ENCODE measurements around the gene LAMA2.
"Not testable (repeated sequence)": the region's sequence is repeated elsewhere in the genome, so short reads cannot be mapped to it uniquely, and the experiment has no call there.

LAMA2 gene

DNA sequence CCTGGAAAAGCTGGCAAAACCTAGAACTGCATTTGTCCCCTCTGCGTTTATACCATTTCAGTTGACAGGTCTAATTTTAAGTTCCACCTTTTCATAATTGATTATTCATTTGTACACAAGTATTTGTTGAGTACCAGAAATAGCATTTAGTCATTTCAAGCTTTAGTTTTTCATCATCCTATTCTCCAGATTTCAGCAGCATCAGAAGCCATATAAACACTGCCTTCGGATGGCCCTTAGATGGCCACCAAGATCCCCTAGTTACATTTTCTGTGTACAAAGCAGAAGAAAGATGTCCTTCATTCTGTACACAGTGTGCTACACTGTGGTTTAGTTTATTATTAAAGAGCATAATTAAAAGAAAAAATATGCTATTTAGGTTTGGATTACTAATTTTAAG lies 131.4 kb downstream of the LAMA2 start:
- DNase-seq = no peak

DNA sequence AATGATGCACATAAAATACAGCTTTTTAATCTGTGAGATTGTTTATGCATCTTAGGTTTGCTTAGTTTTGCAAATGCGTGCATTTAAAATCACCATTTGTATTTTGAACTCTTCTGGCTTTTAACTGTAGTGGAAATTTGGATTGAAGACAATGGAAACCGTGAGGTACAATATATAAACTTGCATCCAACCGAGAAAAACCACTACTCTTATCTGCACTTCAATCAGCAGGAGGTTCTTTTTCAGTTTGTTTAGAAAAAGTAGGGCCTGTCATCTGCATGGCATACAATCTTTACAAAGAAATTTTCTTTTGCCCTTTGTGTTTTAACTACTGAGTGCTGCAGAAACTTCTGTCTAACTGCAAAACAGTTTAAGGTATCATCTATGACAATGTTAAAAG lies 132.8 kb downstream of the LAMA2 start:
- DNase-seq = no peak

DNA sequence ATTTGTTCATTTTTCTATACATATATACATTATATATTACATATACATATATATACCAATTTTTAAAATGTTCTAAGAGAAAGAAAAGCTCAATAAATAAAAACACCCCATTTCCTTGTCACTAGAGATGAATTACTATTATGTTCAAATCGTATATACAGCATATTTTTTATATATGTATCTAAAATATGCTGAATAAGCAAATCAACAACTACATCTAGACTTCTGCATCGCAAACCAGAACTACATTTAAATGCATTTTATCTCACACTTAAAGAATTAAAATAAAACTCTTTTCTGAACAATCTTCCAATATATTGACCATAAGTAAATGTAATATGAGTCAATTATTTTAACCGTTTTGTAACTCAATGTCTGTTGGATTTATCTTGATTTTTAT lies 133.9 kb downstream of the LAMA2 start:
- no peak for DNase-seq

DNA sequence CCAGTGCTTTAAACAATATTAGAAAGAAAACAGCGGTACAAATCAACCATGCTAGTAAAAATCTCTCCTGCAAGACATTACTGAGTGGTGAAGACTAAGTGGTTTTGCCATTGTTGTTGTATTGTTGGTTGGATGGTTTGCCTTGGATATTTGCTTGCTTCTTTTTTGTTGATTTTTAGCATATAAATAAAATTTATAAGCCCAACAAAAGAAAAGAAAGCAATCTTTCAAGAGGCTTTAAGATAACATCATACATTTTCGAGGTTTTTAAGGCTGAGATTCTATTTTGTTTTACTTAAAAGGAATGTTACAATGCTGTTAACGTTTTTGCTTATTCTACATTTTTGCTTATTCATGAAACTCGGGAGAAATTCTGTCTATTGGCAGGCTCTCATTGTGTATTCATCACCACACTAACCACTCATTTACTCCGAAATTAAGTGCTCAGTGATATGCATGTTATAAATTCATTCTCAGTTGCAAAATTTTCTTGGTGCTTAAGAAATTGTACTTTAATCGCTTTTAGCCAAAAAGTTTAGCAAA lies 139.1 kb downstream of the LAMA2 start:
- DNase-seq = no peak

DNA sequence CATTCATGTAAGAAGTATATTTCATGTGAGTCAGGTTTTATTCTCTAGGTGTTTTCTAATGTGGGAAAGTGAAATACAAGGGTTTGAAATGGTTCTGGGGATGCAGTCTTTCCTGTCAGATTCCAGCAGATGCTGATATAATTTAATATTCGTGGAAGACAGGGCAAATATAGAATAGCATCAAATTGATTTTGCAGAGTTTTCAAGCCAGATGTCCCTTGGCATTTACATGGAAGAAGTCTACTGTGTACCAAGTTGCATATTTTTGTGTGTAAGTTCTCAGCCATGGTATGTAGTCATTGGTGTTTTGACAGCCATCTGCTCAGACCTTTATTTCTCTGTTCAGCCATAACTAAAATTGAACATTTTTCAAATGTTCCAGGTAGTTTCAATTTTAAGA lies 143.7 kb downstream of the LAMA2 start:
- DNase-seq = no peak

DNA sequence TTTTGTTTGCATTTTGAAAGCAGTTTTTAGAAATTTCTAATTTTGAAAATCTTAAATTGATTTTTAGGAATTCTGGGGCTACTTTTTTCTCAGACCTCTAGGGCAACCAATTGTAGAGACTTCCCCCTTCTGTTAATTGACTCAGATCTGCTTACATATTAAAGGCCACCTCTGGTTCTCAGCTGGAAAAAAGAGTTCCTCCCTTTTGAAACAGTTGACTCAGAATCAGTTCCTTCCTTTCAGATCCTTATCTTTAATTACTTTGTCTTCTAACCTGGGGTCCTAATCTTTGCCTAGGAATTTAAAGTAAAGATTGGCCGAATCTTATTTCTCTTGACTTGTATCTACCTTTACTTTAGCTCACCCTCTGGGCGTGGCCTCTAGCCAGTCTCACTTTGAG lies 146.8 kb downstream of the LAMA2 start:
- no peak for DNase-seq

DNA sequence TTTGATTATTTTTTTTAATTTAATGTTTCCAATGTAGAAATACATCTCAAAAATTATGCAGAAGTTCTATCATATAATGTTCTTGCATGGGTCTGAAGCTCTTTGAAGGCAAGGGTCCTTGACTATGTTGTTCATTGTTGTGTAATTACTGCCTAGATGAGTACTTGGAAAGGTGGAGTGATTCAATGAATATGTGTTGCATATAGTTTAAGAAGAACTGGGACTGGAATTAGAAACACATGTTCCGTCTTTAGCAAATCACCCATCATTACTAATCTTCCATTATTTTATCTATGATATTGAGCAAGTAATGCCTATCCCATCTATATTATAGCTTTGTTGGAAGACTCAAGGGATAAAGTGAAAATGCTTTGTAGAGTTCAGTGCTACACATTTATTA lies 147.3 kb downstream of the LAMA2 start:
- no peak for DNase-seq

DNA sequence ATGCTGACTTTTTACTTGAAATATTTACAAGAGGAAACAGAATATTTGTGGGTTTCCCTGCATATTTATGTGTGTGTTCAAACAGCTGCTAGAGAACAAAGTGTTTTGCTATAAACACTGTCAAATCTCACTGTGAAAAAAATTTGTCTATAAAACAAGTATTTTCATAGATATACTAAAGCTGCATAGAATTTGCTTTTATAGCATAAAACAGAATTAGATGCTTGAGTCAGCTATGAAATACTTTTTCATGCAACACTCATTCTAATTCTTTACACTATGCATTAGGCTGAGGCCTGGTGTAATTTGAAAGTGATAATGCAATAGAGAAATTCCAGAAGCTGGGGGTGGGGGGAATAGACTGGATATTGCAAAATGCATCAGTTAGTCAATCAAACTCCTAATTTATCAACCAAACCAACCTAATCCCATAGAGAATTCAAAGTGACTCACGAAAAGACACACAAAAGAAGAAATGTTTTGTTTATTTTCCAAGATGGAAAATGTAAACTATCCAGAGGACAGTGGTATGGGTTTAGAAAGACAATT lies 148.2 kb downstream of the LAMA2 start:
- DNase-seq = no peak

DNA sequence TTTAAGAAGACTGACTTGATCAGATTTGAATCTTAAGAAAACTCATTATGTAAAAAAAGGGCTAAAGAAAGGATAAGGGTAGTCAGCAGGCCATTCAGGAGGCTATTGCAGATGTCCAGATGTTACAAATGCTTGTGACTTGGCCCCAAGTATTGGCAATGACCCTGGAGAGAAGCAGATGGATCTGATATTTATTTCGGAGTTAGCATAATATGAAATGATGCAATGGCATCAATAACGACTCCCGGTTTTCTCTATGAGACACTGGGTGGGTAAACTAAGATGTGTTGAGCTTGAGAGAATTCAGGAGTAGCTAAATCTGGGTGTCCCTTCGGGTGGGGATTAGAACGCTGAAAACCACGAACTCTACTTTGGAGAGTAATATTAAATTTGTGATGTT lies 149.7 kb downstream of the LAMA2 start:
- no peak for DNase-seq

DNA sequence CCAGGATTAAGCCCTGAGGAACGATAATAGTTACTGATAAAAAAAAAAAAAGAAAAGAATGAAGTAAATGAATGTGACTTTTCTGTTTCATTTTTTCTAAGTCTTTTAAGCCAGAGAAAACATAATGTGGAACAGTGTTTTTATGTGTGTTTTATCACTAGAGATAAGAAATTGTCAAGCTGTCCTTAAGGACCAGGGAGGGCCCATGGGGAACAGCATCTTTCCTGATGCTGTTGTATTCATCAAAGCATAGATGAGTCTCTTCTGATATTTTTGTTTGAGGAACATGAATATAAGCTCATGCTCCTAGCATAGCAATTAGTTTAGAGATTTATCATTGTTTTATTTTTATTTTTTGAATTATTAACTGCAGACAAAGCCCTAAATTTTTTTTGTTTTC lies 150.2 kb downstream of the LAMA2 start:
- DNase-seq = no peak

DNA sequence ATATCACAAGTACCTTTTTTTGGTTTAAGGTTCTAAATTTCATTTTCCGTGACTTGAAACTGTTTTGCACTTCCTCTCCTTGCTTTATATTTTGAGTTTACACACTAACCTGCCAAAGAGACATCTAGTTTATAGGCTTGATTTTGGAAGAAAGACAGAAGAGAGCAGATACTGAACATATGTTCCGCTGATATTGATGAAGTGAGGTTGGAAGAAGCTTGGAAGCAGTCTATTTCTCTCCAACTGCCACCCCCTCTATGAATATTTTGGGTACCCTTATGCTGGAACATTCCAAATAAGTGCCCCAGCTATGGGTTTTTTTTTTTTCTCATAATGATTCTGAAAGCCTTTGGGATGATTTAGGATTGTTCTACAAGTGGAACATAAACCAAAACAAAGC lies 150.6 kb downstream of the LAMA2 start:
- no peak for DNase-seq

DNA sequence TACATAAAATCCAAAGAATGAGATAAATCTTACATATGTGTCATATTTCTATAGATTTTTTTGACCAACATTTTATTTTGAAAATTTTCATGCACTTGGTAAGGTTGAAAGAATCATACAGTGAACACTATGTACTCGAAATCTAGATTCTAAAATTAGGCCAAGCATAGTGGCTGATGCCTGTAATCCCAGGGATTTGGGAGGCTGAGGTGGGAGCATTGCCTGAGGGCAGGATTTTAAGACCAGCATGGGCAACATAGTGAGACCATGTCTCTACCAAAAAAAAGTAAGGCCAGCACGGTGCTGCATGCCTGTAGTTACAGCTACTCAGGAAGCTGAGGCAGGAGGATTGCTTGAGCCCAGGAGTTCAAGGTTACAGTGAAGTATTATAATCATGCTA lies 158.6 kb downstream of the LAMA2 start:
- no peak for DNase-seq

DNA sequence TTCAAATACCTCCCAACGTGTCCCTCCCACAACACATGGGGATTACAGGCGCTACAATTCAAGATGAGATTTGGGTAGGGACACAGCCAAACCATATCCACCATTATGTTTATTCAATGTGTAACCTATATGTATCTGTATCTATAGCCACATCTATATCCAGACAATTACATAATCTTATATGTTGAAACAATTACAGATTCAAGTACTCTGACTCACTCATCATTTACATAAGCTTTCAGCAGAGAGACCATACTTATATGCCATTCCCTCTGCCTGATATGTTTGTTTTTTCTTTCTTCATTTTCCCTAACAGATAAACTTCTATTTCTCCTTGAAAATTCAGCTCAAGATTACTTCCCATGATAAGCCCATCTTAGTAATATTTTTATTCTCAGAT lies 163.6 kb downstream of the LAMA2 start:
- no peak for DNase-seq

DNA sequence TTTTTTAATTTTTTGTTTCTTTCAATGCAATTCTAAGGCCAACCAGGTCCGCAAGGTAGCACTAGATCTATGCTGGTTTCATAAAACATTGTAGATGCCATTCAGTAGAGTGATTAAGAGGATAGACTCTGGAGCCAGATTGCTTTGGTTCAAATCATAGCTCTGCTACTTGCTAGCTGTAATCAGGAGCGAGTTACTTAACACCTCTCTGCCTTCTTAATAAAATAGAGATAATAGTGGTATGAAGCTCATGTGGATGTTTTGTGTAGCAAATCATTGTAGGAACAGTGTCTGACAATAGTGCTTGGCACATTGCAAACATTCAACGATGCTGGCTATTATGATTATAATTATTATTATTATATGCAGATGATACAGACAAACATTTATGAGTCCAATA lies 164.9 kb downstream of the LAMA2 start:
- no peak for DNase-seq

DNA sequence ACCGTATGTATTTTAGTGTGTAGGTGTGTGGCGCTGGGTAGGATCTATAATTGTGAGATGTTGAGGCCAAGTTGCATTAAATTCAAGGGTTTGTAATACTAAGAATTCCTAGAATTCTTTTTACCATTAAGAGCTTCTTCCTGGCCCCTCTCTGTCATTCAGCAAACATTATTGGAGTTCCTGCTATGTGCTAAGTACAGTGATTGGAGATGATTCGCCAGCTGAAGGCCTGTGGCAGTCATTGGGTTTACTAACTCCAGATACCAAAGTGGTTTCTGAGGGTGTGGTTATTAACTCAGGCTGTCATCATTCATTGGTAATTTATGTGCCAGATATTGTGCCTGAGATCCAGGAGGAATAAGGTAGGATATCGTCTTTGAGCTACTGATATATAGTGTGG lies 167.1 kb downstream of the LAMA2 start:
- no peak for DNase-seq

DNA sequence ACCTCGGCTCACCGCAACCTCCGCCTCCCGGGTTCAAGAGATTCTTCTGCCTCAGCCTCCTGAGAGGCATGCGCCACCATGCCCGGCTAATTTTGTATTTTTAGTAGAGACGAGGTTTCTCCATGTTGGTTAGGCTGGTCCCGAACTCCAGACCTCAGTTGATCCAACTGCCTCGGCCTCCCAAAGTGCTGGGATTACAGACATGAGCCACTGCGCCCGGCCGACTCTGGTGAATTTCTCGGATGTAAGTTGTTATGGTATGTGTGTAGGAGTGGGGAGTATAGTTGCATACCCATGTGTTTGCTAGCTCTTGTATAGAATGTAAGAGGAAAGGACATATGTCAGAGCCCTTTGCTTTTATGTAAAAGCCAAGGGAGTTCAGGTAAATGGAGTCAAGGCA lies 170.2 kb downstream of the LAMA2 start:
- not testable (repeated sequence) for DNase-seq

DNA sequence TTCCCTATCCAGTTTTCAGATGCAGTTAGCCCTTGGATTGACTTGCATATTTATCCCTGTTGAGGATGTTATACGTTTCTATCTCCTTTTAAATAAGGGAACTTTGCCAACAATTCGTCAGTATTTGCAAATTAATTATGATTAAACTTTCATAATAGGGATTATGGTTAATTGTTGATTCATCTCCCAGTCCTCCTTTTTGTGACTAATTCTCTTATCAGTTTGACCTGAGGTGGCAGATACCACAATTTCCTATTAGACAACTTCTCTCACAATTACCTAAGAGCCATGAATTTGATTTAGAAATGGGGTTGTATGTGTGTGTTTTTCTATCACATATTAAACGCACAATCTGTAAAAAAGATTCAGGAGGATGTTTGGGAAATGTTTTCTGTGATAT lies 172.9 kb downstream of the LAMA2 start:
- DNase-seq = no peak

DNA sequence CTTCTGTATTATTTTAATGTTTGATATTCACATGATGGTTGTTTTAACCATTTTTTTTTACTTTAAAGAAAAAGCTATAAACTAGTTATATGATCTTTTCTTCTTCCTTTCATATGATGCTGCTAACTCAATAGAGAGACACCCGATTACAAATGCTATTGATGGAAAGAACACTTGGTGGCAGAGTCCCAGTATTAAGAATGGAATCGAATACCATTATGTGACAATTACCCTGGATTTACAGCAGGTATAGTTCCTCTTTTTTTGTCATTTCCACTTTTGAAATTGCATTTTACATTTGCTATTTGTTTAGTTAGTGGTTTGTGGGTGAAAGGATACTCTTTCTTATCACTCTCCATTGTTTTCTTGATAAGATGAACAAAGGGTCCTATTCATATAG lies 176.7 kb downstream of the LAMA2 start:
- DNase-seq = no peak

DNA sequence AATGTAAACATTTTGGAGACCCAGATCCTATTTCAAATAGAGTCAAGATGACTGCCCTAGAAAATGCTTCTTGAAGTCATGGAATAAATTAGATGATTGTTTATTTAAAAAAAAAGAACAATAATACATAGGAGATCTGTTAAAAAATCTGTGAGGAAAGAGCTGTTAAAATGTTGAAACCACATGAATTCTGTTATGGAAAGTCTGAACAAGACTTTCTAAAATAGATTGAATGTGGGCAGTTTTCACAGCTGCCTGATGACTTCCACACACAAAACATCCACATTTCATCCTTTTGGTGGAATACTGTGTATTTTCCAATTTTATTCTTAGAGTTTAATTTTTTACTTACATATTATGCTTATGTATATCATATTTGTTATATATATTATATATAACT lies 186.1 kb downstream of the LAMA2 start:
- no peak for DNase-seq

DNA sequence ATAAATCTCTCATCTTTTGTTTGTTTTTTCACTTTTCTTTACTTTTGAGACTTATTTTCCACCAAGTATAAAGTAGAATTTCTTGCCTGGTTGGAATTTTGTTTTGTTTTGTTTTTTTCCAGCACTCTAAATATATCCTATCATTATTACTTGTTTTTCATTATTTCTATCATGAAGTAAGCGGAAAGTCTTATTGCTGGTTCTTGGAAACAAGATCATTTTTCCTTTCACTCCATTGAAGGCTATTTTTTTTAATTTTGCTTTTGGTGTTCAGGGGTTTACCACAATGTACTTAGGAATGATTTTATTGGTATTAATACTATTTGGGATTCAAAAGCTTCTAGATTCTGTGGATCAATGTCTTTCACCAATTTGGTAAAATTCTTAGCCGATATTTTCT lies 190.1 kb downstream of the LAMA2 start:
- no peak for DNase-seq

DNA sequence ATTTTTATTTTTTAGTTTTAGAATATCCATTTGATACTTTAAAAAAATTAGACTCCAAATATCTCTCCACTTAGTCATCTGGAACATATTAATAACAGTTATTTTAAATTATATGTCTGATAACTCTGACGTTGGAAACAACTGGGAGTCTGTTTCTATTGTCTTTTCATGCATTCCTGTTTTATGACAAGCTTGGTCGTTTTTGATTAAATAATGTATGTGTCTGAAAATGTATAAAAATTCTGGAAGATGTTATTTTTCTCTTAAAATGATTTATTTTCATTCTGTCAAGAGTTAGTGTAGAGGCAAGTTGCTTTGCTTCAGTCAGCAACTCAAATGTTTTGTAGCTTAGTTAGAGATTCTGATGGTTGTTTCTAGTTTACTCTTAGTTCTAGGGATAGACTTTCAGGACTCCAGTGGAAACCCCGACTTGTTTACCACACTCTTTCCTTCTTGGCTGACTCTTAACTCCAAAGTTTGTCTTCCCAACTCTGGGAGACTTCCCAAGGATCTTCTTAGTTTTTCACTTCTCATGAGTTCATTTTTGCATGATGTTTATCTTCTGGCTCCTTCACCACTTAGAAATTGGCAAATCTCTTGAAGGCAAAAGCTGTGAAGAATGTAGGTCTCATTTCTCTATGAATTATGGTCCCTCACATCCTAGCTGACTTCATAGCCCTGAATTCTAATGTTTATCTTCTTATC lies 190.9 kb downstream of the LAMA2 start:
- DNase-seq = no peak

DNA sequence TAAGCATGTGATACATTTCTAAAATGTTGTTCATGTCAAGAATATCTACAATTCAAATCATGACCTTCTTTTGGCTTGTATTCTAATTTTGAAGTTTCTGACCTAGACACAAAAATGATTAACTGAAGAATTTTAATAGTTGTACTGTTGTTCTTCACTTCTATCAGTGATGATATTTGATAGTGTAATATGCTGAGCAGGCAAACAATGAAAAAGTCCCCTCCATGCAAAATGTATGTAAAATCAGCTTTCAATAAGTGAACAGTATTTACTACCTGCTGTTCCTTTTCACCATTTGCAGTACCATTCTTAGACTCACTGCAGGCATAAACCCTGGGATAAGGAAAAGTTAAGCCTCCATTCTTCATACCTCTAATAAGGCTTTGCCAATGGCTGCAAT lies 201.5 kb downstream of the LAMA2 start:
- DNase-seq = no peak

DNA sequence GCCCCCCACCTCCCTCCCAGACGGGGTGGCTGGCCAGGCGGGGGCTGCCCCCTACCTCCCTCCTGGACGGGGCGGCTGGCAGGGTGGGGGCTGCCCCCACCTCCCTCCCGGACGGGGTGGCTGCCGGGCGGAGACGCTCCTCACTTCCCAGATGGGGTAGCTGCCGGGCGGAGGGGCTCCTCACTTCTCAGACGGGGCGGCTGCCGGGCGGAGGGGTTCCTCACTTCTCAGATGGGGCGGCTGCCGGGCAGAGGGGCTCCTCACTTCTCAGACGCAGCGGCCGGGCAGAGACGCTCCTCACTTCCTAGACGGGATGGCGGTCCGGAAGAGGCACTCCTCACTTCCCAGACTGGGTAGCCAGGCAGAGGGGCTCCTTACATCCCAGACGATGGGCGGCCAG lies 205.5 kb downstream of the LAMA2 start:
- DNase-seq = not testable (repeated sequence)

DNA sequence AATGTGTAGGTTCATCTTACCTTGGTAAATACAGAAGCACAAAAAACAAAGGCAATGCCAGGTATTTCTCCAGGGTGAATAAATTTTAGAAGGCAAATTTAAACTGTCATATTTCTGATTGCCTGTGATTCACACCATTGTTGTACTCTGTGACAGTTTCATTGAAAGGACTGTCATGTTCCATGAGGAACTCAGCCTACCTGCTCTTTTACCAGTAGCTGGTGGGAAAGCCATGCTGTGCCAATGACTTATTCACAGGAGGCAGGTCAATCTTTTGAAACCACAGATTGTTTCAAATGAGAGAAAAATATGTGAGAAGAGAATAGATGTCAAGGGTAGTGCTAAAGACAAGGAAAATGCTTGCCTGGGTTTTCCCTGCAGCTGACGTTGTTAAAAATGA lies 206.4 kb downstream of the LAMA2 start:
- DNase-seq = no peak

DNA sequence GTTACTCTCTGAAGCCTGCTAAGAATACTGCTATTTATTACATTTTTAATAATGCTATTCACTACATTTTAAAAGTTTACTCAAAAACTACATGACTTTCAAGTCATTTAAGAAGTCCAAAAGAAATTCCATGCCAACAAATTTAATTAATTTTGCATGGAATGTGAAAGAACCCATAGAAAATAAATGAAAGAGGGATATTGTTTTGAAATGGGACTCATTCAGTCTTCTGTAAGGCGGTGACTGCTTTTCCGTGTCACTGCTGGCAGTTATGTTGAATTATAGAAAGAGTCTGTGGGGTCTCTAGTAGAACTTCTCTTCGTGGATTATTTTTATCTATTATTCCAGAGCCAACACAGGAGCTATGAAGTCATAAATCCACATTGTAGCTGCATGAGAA lies 211.2 kb downstream of the LAMA2 start:
- DNase-seq = no peak

Data from hematopoietic multipotent progenitor cell treated with erythropoietin and hydrocortisone succinate and interleukin-3 and kit ligand, for 6 days (in vitro differentiated cells).